Suprapubic skin (tissue), 4 donors: ENCODE results near the gene LGMN.

Experiments
- POLR2A ChIP-seq, 2 donors: fragments of 450-650 bp; IDR thresholded peaks; one replicate each; pipeline ENCODE4 v1.6.1; 2017; ENCODE audit warnings: antibody characterized with exemption in 2 of 2, mild to moderate bottlenecking in 2 of 2, moderate library complexity in 2 of 2
- POLR2AphosphoS5 ChIP-seq, 3 donors: sonication (generic); formaldehyde crosslinking; IDR thresholded peaks; one replicate each; pipeline ENCODE4 v1.6.1; 2017; ENCODE audit warnings: antibody characterized with exemption in 3 of 3

GRCh38 chr14:92740440-92740839 lies 8.0 kb downstream of the LGMN start:
- TF ChIP-seq POLR2A (IDR thresholded peaks at IDR 0.05) (no peak), POLR2AphosphoS5 (IDR thresholded peaks at IDR 0.05) (no peak)
